Mesendoderm (in vitro differentiated cells): ENCODE measurements around the gene B3GAT2.

Experiments used
- DNase-seq: peaks from one replicate; pipeline ENCODE4 v3.0.0; 2013
- H2AK5ac ChIP-seq: 2 replicates; pipeline ENCODE4 v1.6.1; 2013; ENCODE audit warnings: low read length, inconsistent platforms
- H2BK120ac ChIP-seq: 2 replicates; pipeline ENCODE4 v1.6.1; 2013; ENCODE audit warnings: low read depth, mild to moderate bottlenecking, low read length, moderate library complexity, mixed read lengths
- H2BK15ac ChIP-seq: replicated peaks from 2 replicates; pipeline ENCODE4 v1.6.1; 2013; ENCODE audit warnings: low read depth, mild to moderate bottlenecking, moderate library complexity
- H2BK5ac ChIP-seq: 2 replicates; pipeline ENCODE4 v1.6.1; 2013; ENCODE audit warnings: low read length, inconsistent platforms
- H3K18ac ChIP-seq: 2 replicates; pipeline ENCODE4 v1.6.1; 2013; ENCODE audit warnings: mild to moderate bottlenecking, low read length, mixed read lengths
- H3K23ac ChIP-seq: one replicate; pipeline ENCODE4 v1.6.1; 2013; ENCODE audit warnings: low read length
- H3K27ac ChIP-seq: 2 replicates; pipeline ENCODE4 v1.5.1; 2013; ENCODE audit warnings: low read depth, mild to moderate bottlenecking, inconsistent platforms, low read length, moderate library complexity
- H3K27me3 ChIP-seq: 2 replicates; pipeline ENCODE4 v1.6.1; 2013; ENCODE audit warnings: low read length, control low read depth, mild to moderate bottlenecking, inconsistent platforms; ENCODE audit not compliant: insufficient read depth, poor library complexity
- H3K36me3 ChIP-seq: 2 replicates; pipeline ENCODE4 v1.6.1; 2013; ENCODE audit warnings: low read length, inconsistent platforms; ENCODE audit not compliant: control insufficient read depth, insufficient read depth
- H3K4ac ChIP-seq: one replicate; pipeline ENCODE4 v1.6.1; 2013; ENCODE audit warnings: low read depth, mild to moderate bottlenecking, low read length, moderate library complexity
- H3K4me1 ChIP-seq: 2 replicates; pipeline ENCODE4 v1.6.1; 2013; ENCODE audit warnings: low read depth, low read length, inconsistent platforms; ENCODE audit not compliant: control insufficient read depth
- H3K4me2 ChIP-seq: 2 replicates; pipeline ENCODE4 v1.6.1; 2013; ENCODE audit warnings: low read length
- H3K4me3 ChIP-seq: 2 replicates; pipeline ENCODE4 v1.5.1; 2013; ENCODE audit warnings: mild to moderate bottlenecking, low read length
- H3K56ac ChIP-seq: one replicate; pipeline ENCODE4 v1.6.1; 2013; ENCODE audit warnings: low read length
- H3K79me1 ChIP-seq: 2 replicates; pipeline ENCODE4 v1.6.1; 2013; ENCODE audit warnings: low read length, inconsistent platforms
- H3K79me2 ChIP-seq: 2 replicates; pipeline ENCODE4 v1.6.1; 2013; ENCODE audit warnings: mild to moderate bottlenecking, low read length; ENCODE audit not compliant: control insufficient read depth, insufficient read depth
- H3K9ac ChIP-seq: 2 replicates; pipeline ENCODE4 v1.6.1; 2013; ENCODE audit warnings: low read length, inconsistent platforms
- H4K5ac ChIP-seq: one replicate; pipeline ENCODE4 v1.6.1; 2013; ENCODE audit warnings: low read length
- H4K8ac ChIP-seq: one replicate; pipeline ENCODE4 v1.6.1; 2013; ENCODE audit warnings: low read depth, mild to moderate bottlenecking, control low read depth, low read length, moderate library complexity
- WGBS: extraction: QIAGEN DNeasy Blood & Tissue Kit; methylation state at CpG from one replicate; pipeline ENCODE4 v1.1.7; 2013; ENCODE audit warnings: low lambda C conversion rate, missing lambda C conversion rate; ENCODE audit not compliant: insufficient coverage; ENCODE audit errors: extremely low coverage; 5-methylcytosine and 5-hydroxymethylcytosine counted together

Gene B3GAT2

GRCh38 chr6:70844301-70844700, 112.6 kb downstream of the B3GAT2 start:
- Histone ChIP-seq H2BK5ac (no peak overlapping the region), H4K5ac (no peak overlapping the region), H3K4me3 (no peak overlapping the region), H3K4me1 (no peaks in the 10 kb centered on the region), H3K56ac (no peak overlapping the region), H3K4me2 (no peak overlapping the region), H3K79me2 (no peaks in the 10 kb centered on the region), H3K9ac (no peak overlapping the region), H4K8ac (no peak overlapping the region), H3K27me3 (no peaks in the 10 kb centered on the region), H3K4ac (no peak overlapping the region), H3K79me1 (no peaks in the 10 kb centered on the region), H2BK120ac (no peak overlapping the region), H2AK5ac (no peak overlapping the region), H3K36me3 (no peaks in the 10 kb centered on the region), H3K18ac (no peak overlapping the region), H3K27ac (no peak overlapping the region), H2BK15ac (no peak overlapping the region), H3K23ac (no peak overlapping the region)
- no peak for DNase-seq
- no CpG with 5 or more reads among the region's 1 CpG for WGBS

GRCh38 chr6:70843328-70843918, 113.4 kb downstream of the B3GAT2 start:
- Histone ChIP-seq H3K9ac (no peak overlapping the region), H3K36me3 (no peaks in the 10 kb centered on the region), H3K27me3 (no peaks in the 10 kb centered on the region), H3K4me2 (no peak overlapping the region), H2BK120ac (no peak overlapping the region), H3K79me1 (no peaks in the 10 kb centered on the region), H3K4me1 (no peaks in the 10 kb centered on the region), H3K27ac (no peak overlapping the region), H3K18ac (no peak overlapping the region), H3K79me2 (no peaks in the 10 kb centered on the region), H4K8ac (no peak overlapping the region), H3K4me3 (no peak overlapping the region), H2BK5ac (no peak overlapping the region), H2AK5ac (no peak overlapping the region), H2BK15ac (no peak overlapping the region), H3K4ac (no peak overlapping the region), H3K23ac (no peak overlapping the region), H4K5ac (no peak overlapping the region), H3K56ac (no peak overlapping the region)
- WGBS = no CpG with 5 or more reads among the region's 4 CpGs
- peak; percentile 31 for DNase-seq

- no peak overlapping the region for H3K4me3 ChIP-seq
- H2AK5ac ChIP-seq = no peak overlapping the region
- H2BK5ac ChIP-seq = no peak overlapping the region
- no peak overlapping the region for H3K27ac ChIP-seq
- H4K5ac ChIP-seq = no peak overlapping the region
- no peak for DNase-seq
- no peak overlapping the region for H3K23ac ChIP-seq
- H2BK15ac ChIP-seq = no peak overlapping the region
- H3K56ac ChIP-seq = no peak overlapping the region
- H3K4ac ChIP-seq = no peak overlapping the region
- H3K18ac ChIP-seq = no peak overlapping the region
- H3K9ac ChIP-seq = no peak overlapping the region
- H4K8ac ChIP-seq = no peak overlapping the region
- no peaks in the 10 kb centered on the region for H3K4me1 ChIP-seq
- H3K4me2 ChIP-seq = no peak overlapping the region
- WGBS = no CpG with 5 or more reads among the region's 8 CpGs
- H2BK120ac ChIP-seq = no peak overlapping the region
- H3K79me1 ChIP-seq = no peaks in the 10 kb centered on the region
- H3K79me2 ChIP-seq = no peaks in the 10 kb centered on the region
- no peaks in the 10 kb centered on the region for H3K36me3 ChIP-seq
- H3K27me3 ChIP-seq = no peaks in the 10 kb centered on the region
Observed at GRCh38 chr6:70842541-70842940, 114.3 kb downstream of the B3GAT2 start.

GRCh38 chr6:70841112-70841511, 115.7 kb downstream of the B3GAT2 start:
- Histone ChIP-seq H3K56ac (no peak overlapping the region), H3K4me1 (no peaks in the 10 kb centered on the region), H2BK5ac (no peak overlapping the region), H3K36me3 (no peaks in the 10 kb centered on the region), H3K9ac (no peak overlapping the region), H3K4me3 (no peak overlapping the region), H3K79me1 (no peaks in the 10 kb centered on the region), H3K4me2 (no peak overlapping the region), H3K23ac (no peak overlapping the region), H3K18ac (no peak overlapping the region), H3K27ac (no peak overlapping the region), H2BK15ac (no peak overlapping the region), H3K79me2 (no peaks in the 10 kb centered on the region), H4K8ac (no peak overlapping the region), H2AK5ac (no peak overlapping the region), H2BK120ac (no peak overlapping the region), H4K5ac (no peak overlapping the region), H3K27me3 (no peaks in the 10 kb centered on the region), H3K4ac (no peak overlapping the region)
- WGBS = no CpG with 5 or more reads among the region's 8 CpGs
- DNase-seq = no peak

- no peaks in the 10 kb centered on the region for H3K79me2 ChIP-seq
- no peak overlapping the region for H2BK5ac ChIP-seq
- H2BK15ac ChIP-seq = no peak overlapping the region
- no peak overlapping the region for H3K27ac ChIP-seq
- no peak overlapping the region for H4K8ac ChIP-seq
- no peak overlapping the region for H3K56ac ChIP-seq
- H3K4me1 ChIP-seq = no peaks in the 10 kb centered on the region
- DNase-seq = no peak
- no peak overlapping the region for H3K9ac ChIP-seq
- H3K4ac ChIP-seq = no peak overlapping the region
- no peaks in the 10 kb centered on the region for H3K27me3 ChIP-seq
- H2BK120ac ChIP-seq = no peak overlapping the region
- no peak overlapping the region for H3K23ac ChIP-seq
- no peak overlapping the region for H3K18ac ChIP-seq
- no peak overlapping the region for H3K4me2 ChIP-seq
- no peak overlapping the region for H4K5ac ChIP-seq
- no peaks in the 10 kb centered on the region for H3K79me1 ChIP-seq
- no CpG with 5 or more reads among the region's 7 CpGs for WGBS
- H2AK5ac ChIP-seq = no peak overlapping the region
- no peak overlapping the region for H3K4me3 ChIP-seq
- no peaks in the 10 kb centered on the region for H3K36me3 ChIP-seq
Observed at GRCh38 chr6:70839286-70840266, 117.3 kb downstream of the B3GAT2 start.
